Measurements from ENCODE around the gene PRKN.
"Not testable (repeated sequence)": the region's sequence is repeated elsewhere in the genome, so short reads cannot be mapped to it uniquely, and the experiment has no call there.

Gene PRKN

GRCh38 chr6:161882196-161882765 lies 845.3 kb downstream of the PRKN start:
- DNase-seq: no peak

- no peak for DNase-seq
Observed at GRCh38 chr6:161880056-161880455, 847.5 kb downstream of the PRKN start.

DNA sequence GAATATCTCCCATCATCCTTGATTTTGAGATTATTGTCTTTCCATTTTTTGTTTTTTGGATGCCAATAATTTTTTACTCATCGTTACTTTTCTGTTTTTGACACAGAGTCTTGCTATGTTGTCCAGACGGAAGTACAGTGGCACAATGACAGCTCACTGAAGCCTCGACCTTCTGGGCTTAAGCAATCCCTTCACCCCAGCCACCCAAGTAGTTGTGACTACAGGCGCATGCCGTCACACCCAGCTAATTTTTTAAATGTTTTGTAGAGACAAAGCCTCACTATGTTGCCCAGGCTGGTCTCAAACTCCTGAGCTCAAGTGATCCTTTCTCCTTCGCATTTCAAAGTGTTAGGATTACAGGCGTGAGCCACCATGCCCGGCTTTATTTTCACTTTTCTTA lies 851.3 kb downstream of the PRKN start:
- DNase-seq: no peak

DNA sequence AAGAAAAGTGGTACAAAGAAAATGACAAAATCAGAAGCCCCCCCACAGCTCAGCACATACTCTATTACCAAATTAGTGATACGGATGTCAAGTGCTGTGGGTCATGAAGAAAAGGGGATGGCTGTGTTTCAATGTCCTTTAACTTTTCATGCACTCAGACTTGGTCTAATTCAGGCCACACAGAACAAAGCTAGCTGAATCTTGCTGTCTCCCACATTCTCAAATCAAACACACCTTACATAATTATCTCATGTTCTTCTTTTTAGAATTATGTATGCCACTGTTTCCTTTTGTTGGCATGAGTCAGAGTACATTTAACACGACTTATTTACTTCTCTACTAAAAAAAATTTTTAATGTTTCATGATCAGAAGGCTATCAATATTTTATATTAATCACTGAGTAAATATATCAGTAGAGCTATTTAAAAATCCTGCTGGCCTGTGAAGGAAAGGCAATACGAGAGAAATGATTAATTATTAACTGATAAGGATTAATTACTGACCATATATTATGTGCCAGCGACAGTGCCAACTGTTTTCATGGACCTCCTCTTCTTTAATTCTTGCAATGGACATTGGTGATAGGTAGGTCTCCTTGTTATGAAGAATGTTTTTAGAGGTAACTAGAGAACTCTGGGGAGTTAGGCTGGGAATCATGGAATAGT lies 857.2 kb downstream of the PRKN start:
- DNase-seq: no peak

DNA sequence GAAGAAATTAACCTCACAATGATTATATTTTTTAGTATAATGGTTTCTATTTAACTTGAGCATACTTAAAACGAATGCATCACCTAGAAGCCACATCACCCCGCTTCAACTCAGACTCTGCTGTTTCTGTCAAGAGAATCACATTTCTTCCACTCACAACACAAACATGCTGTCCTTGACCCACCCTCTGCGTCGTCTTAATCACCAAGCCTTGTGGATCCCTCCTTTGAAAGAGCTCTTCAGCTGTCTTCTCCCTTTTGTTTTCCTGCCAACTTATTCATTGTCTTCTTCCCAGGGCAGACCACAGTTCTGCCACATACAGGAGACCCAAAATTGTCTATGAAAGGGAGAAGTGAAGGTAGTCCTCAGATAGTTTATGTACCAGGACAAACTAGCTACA lies 858.1 kb downstream of the PRKN start:
- no peak for DNase-seq

- no peak for DNase-seq
Observed at GRCh38 chr6:161866570-161866969, 861.0 kb downstream of the PRKN start.

- not testable (repeated sequence) for DNase-seq
Observed at GRCh38 chr6:161861061-161861460, 866.5 kb downstream of the PRKN start.

GRCh38 chr6:161853657-161854056 lies 873.9 kb downstream of the PRKN start:
- no peak for DNase-seq

DNA sequence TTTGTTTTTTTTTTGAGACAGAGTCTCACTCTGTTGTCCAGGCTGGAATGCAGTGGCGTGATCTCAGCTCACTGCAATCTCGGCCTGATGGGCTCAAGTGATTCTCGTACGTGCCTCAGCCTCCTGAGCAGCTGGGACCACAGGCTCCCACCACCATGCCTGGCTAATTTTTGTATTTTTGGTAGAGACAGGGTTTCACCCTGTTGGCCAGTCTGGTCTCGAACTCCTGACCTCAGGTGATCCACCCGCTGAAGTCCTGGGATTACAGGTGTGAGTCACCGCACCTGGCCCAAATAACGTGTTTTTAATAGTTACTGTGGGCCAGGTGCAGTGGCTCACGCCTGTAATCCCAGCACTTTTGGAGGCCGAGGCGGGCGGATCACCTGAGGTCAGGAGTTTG lies 876.1 kb downstream of the PRKN start:
- DNase-seq: not testable (repeated sequence)

GRCh38 chr6:161850562-161850961 lies 877.0 kb downstream of the PRKN start:
- DNase-seq: no peak

DNA sequence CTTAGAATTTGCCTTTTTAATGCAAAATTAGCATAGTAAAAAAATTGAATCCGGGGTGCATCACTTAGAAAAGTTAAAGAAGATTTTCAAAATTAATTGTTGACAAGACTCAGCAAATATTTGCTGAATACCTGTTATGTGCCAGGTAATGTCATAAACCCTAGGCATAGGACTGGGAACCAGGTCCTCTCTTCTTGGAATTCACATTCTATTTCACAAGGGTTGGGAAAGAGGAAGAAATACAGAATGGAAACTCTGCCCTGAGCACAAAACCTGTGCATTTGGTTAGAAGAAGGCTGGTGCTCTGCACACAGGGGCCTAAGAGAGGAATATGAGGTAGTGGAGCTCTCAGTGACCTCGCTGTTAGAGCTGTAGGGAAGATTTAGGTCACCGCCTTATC lies 879.9 kb downstream of the PRKN start:
- DNase-seq: no peak

DNA sequence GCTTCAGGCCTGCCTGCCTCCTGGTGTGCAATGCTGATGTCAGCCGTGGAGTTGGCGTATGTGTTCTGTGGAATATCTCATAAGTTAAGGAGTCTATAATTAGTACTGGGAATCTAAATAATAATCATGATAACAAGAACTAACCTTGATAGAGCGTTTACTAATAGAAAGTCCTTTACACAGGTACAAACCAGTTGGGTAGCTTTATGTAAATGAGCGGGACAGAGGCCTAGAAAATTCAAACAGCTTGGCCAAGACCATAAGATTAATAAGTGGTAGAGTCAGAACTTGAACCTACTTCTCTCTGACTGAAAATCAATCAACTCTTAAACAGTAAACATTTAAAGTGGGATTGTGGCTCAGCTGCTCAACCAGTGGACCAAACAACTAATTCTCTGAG lies 882.8 kb downstream of the PRKN start:
- DNase-seq: no peak

DNA sequence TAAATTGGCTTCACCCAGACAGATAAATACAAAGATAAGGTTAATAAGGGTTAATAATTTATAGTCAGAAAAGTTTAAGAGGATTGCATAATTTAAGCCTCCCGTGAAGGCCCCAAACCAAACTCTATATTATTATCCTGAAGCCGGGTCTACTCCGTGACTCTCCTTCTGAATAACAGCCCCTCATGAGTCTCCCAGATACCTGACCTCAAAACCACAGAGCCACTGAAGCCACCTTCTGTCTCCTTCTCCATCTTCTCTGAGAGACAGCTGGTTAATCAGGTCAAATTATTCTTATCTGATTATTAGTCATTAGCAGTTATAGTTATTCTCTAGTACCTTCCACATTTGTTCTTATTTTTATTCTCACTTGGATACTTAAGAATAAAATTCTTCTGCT lies 884.5 kb downstream of the PRKN start:
- no peak for DNase-seq

- DNase-seq: no peak
Observed at GRCh38 chr6:161840380-161840779, 887.2 kb downstream of the PRKN start.

DNA sequence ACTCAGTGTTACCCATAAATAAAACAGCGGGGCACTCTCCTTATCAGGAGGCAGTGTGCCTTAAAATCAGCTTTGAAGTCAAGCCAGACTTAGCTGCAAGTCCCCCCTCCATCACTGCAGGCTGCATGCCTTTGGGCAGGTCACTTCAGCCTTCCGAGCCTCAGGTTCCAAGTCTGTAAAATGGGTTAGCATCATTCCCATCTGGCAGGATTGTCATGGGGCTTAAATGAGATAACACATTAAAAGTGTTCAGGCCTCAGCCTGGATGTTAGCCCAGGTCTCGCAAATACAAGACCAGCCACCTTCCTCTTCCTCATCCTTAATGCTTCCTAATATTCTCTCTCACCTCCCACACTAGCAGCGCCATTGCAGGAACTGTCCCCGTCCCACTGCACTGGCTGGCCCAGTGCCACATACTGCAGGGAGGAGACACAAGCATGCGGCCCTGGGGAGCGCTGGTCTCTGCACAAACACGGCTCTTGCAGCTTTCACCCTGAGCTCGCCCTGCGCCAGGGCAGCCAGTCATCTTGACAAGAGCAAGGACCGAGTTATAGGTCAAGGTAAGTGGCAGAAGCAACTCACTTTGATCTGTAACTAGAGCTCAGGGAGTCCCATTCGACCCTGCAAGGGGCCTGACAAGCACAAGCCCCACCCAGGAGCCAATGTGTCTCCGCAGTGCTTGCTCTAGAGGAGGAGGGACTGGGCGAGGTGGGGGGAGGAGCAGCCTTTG lies 889.1 kb downstream of the PRKN start:
- no peak for DNase-seq

DNA sequence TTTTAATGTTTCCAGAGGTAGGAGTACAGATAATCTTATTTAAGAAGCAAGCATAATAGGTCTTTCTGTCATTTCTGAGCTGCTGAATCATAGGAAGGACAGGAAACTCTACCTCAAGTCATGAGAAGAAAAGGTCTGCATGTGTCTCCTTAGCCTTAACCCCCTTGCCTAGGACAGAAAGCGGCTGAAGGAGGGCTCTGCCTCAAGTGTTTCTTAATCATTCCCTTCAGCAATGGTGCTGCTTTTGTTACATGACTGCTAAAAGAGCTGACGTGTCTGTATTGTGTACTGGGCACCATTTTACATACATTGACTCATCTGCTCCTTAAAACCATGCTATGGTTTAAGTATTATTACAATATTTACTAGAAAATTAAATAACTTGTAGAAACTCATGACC lies 889.7 kb downstream of the PRKN start:
- no peak for DNase-seq

- DNase-seq: no peak
Observed at GRCh38 chr6:161837449-161837735, 890.2 kb downstream of the PRKN start.

- DNase-seq: no peak
Observed at GRCh38 chr6:161836643-161837448, 890.7 kb downstream of the PRKN start.

DNA sequence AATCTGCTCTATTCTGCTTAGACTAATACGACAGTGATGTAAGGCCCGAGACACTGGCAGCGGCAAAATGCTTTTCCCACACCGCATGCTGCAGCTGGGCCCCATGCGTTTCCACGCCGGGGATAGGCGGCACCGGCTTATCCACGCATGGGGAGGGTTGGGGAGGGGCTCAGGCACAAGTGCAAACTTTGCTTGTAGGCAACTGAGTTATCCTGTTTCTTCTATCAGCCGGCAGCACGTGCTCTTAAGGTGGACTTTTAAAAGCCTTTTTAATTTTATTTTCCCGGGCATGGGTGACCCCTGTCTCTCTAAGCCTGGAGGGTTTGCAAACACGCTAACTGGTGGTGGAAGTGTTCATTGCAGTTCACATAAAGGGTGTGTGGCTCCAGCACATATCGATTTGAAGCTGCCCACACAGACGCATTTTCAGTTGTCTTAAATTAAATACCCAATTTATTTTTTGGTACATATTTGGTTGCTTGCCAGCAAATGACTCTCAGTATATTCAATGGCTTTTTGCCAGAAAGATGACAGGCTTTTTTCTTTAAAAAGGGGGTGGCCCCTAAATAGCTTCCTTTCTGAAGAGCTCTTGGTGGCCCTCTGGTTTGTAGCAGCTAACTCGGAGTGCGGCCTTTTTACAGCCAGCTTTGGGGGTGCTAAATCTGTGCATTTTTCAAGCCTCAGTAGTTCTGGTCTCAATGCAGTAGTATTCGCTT lies 891.9 kb downstream of the PRKN start:
- DNase-seq: no peak

DNA sequence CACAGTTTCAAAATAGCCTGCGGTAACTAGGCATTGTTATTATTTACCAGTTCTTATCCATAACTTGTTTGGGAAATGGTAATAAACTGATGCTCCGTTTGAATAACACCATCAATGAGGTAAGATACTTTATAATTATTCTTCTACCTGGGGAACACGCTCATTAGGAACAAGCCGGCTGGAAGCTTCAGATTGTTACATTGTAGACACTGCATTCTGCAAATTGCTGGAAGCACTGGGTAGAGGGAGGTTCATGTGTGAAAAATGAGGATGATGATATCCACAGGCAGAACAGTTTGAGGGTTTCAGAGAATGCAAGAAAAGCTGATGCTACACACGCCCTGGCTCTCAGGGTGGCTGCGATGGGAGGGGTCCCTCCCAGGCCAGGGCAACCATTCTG lies 893.1 kb downstream of the PRKN start:
- no peak for DNase-seq

DNA sequence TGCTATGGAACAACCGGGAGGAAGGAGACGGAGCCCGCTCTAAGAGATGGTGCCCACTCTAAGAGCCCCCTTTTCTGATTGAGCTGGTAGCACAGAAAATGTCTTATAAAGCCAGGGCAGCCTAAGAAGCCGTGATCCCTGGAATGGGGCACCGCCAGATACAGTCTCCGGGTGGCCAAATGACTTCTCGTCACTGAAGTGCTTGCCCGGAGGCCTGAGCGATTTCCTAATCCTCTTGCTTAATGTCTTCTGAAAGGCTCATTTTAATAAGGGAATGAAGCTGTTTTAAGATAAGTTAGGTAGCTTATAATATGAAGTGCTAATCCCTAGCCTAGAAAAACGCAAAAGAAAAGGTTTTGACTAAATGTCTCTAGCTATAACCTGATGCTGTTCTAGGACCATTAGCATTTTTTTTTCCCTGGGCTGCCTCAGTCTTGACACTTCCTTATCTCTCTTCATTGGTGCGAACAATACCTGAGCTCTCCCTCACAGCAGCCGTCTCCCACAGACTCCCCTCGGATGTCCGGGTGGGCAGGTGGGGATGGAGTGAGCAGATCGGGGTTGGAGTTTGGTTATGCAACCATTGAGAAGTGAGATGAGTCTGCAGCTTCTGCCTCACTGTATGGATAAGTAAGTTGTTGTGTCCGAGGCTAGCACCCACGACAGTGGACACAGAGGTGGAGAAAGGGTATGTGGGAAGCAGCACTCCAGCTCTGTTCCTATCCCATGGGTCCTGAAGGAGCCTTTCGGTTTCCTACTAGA lies 894.3 kb downstream of the PRKN start:
- no peak for DNase-seq

GRCh38 chr6:161832622-161833021 lies 894.9 kb downstream of the PRKN start:
- DNase-seq: no peak

All from NCI-H2081 (cell line).